ENCODE measurements around the gene TFF1. TPM values are rescaled to one million over a fixed set of nuclear protein-coding genes. Genes with fewer than 3 reads are reported as not detected.

Gene TFF1
- total RNA-seq, 3 donors from 2014 or later (not counting 1 experiment from before 2014, with no cell fraction given) = not detected

DNA sequence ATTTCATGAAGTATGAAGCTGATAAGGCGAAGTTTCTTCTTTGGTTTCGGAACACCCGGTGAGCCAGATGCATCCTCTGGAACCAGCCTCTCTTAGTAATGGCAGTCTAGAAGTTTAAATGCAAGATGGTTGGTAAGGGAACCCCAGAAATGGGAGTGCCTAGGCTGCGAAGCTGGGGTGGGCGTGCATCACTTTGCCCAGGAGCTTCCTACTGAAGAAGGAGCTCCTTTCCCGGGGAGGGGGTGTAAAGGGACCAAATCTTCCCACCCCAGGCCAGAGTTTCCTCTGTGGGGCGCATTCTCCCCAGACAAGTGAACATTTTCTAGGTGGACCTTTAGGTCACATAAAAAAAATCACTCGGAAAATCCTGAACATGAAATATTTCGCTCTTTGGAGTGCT lies 19.9 kb downstream of the TFF1 start:
- DNase-seq (no peak), ATAC-seq (no peak)
- H3K9me3 Mint-ChIP-seq = no peaks in the 10 kb centered on the region
- WGBS (ENCODE audit: insufficient coverage) = 90% methylated on average over 9 of the region's 9 CpGs
- Histone ChIP-seq H3K4me1 (ENCODE audit: control insufficient read depth, insufficient read depth, low read length) (no peaks in the 10 kb centered on the region), H3K27ac (ENCODE audit: low read length) (no peak overlapping the region), H3K4me3 (ENCODE audit: low read length) (no peak overlapping the region), H3K9me3 (ENCODE audit: control insufficient read depth, insufficient read depth, low read length) (no peaks in the 10 kb centered on the region), H3K27me3 (ENCODE audit: control insufficient read depth, insufficient read depth, low read length) (no peaks in the 10 kb centered on the region), H3K36me3 (ENCODE audit: control insufficient read depth, insufficient read depth, low read length) (no peaks in the 10 kb centered on the region)
- no peaks in the 10 kb centered on the region for H3K36me3 Mint-ChIP-seq
- H3K27me3 Mint-ChIP-seq (ENCODE audit: low read depth in 2 of 2) = peaks cover 0 to 6% of the 10 kb centered on the region in 2 donors
- intact Hi-C loops (cut with micrococcal nuclease) = no loop called here
- no peaks in the 10 kb centered on the region for H3K4me1 Mint-ChIP-seq
- H3K27ac Mint-ChIP-seq = no peak overlapping the region
- TF ChIP-seq, protein P1, sequence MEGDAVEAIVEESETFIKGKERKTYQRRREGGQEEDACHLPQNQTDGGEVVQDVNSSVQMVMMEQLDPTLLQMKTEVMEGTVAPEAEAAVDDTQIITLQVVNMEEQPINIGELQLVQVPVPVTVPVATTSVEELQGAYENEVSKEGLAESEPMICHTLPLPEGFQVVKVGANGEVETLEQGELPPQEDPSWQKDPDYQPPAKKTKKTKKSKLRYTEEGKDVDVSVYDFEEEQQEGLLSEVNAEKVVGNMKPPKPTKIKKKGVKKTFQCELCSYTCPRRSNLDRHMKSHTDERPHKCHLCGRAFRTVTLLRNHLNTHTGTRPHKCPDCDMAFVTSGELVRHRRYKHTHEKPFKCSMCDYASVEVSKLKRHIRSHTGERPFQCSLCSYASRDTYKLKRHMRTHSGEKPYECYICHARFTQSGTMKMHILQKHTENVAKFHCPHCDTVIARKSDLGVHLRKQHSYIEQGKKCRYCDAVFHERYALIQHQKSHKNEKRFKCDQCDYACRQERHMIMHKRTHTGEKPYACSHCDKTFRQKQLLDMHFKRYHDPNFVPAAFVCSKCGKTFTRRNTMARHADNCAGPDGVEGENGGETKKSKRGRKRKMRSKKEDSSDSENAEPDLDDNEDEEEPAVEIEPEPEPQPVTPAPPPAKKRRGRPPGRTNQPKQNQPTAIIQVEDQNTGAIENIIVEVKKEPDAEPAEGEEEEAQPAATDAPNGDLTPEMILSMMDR (IDR thresholded peaks at IDR 0.05) = no peak
- H3K4me3 Mint-ChIP-seq = no peak overlapping the region

DNA sequence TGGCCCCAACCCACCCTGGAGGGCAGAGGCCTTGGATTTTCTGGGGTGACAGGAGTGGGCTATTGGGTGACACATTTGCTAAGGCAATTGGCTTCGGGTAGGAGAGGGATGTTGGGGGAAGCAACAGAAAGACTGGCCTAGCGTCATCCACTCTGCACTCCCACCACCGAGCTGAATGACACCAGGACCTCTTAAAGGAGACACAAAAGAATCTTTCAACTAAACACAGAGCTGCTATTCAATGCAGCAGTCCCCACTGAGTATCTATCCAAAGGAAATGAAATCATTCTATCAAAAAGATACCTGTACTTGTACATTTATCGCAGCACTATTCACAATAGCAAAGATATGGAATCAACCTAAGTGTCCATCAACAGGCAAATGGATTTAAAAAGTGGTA lies 21.7 kb downstream of the TFF1 start:
- Histone ChIP-seq H3K4me3 (ENCODE audit: low read length) (no peak overlapping the region), H3K27ac (ENCODE audit: low read length) (no peak overlapping the region), H3K4me1 (ENCODE audit: control insufficient read depth, insufficient read depth, low read length) (no peaks in the 10 kb centered on the region), H3K27me3 (ENCODE audit: control insufficient read depth, insufficient read depth, low read length) (no peaks in the 10 kb centered on the region), H3K36me3 (ENCODE audit: control insufficient read depth, insufficient read depth, low read length) (no peaks in the 10 kb centered on the region), H3K9me3 (ENCODE audit: control insufficient read depth, insufficient read depth, low read length) (no peaks in the 10 kb centered on the region)
- H3K36me3 Mint-ChIP-seq = no peaks in the 10 kb centered on the region
- H3K4me1 Mint-ChIP-seq = no peaks in the 10 kb centered on the region
- 74% methylated on average over 4 of the region's 4 CpGs for WGBS (ENCODE audit: insufficient coverage)
- intact Hi-C loops (cut with micrococcal nuclease) = no loop called here
- ATAC-seq (no peak), DNase-seq (no peak)
- H3K4me3 Mint-ChIP-seq = no peak overlapping the region
- peaks cover 0 to 12% of the 10 kb centered on the region in 2 donors for H3K27me3 Mint-ChIP-seq (ENCODE audit: low read depth in 2 of 2)
- TF ChIP-seq, protein P1 (IDR thresholded peaks at IDR 0.05) = no peak
- no peaks in the 10 kb centered on the region for H3K9me3 Mint-ChIP-seq
- H3K27ac Mint-ChIP-seq = no peak overlapping the region

DNA sequence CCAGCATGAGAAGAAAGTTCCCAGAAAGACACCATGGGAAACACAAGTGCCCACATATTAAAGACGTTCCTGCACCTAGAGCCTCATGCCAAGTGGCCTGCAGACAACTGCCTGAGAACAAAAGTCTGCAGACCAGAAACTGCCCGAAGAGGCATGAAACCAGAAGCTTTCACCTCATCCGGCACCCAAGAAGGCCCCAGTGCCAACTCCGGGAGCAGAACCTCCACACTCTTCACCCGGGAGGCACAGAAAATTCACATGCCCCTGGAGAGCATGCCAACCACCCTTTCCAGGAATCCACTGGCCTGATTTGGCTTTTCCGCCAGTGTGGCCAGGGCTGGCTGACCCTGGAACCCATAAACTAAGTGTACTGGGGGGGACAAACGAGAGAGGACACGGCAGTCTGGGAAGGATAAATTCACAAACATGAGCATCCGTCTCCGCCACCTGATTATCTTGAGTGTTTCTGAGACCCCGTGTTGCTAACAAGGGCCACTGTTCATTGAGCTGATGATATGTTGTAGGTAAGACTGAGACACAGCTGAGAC lies 22.3 kb downstream of the TFF1 start:
- H3K4me1 ChIP-seq (ENCODE audit: control insufficient read depth, insufficient read depth, low read length) = no peaks in the 10 kb centered on the region
- no peak for ATAC-seq
- peaks cover 0 to 12% of the 10 kb centered on the region in 2 donors for H3K27me3 Mint-ChIP-seq (ENCODE audit: low read depth in 2 of 2)
- no peak overlapping the region for H3K27ac ChIP-seq (ENCODE audit: low read length)
- TF ChIP-seq, protein P1 (IDR thresholded peaks at IDR 0.05) = no peak
- H3K9me3 Mint-ChIP-seq = no peaks in the 10 kb centered on the region
- intact Hi-C loops (cut with micrococcal nuclease) = no loop called here
- no peaks in the 10 kb centered on the region for H3K4me1 Mint-ChIP-seq
- H3K4me3 Mint-ChIP-seq = no peak overlapping the region
- WGBS (ENCODE audit: insufficient coverage) = 88% methylated on average over 11 of the region's 11 CpGs
- H3K27ac Mint-ChIP-seq = no peak overlapping the region
- H3K4me3 ChIP-seq (ENCODE audit: low read length) = no peak overlapping the region
- no peak for DNase-seq
- H3K27me3 ChIP-seq (ENCODE audit: control insufficient read depth, insufficient read depth, low read length) = no peaks in the 10 kb centered on the region
- H3K36me3 ChIP-seq (ENCODE audit: control insufficient read depth, insufficient read depth, low read length) = no peaks in the 10 kb centered on the region
- H3K36me3 Mint-ChIP-seq = no peaks in the 10 kb centered on the region
- H3K9me3 ChIP-seq (ENCODE audit: control insufficient read depth, insufficient read depth, low read length) = no peaks in the 10 kb centered on the region

DNA sequence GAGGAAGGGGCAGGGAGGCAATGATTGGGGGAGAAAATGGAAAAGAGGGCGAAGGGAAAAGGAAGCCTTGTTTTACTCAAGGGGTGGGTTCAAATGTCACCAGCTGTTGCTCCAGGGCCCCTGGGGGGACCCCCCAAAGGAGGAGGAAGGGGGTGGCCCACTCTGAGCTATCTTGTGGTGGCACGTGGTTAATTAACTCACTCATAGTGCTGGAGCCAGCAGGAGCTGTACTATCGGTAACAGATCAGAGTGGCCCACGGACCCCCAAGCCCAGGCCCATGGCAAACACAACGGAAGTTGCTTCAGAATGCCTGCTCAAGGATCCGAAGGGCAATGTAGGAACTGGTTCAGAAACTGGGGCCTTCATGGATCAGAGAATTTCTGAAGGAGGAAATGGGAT lies 22.8 kb downstream of the TFF1 start:
- Histone ChIP-seq H3K27me3 (ENCODE audit: control insufficient read depth, insufficient read depth, low read length) (no peaks in the 10 kb centered on the region), H3K27ac (ENCODE audit: low read length) (no peak overlapping the region), H3K36me3 (ENCODE audit: control insufficient read depth, insufficient read depth, low read length) (no peaks in the 10 kb centered on the region), H3K4me1 (ENCODE audit: control insufficient read depth, insufficient read depth, low read length) (no peaks in the 10 kb centered on the region), H3K4me3 (ENCODE audit: low read length) (no peak overlapping the region), H3K9me3 (ENCODE audit: control insufficient read depth, insufficient read depth, low read length) (no peaks in the 10 kb centered on the region)
- DNase-seq (no peak), ATAC-seq (no peak)
- Mint-ChIP-seq H3K4me3 (no peak overlapping the region), H3K9me3 (no peaks in the 10 kb centered on the region), H3K27me3 (ENCODE audit: low read depth in 2 of 2) (peaks cover 0 to 14% of the 10 kb centered on the region in 2 donors), H3K36me3 (no peaks in the 10 kb centered on the region), H3K27ac (no peak overlapping the region), H3K4me1 (no peaks in the 10 kb centered on the region)
- TF ChIP-seq, protein P1 (IDR thresholded peaks at IDR 0.05) = no peak
- intact Hi-C loops (cut with micrococcal nuclease) = no loop called here
- WGBS (ENCODE audit: insufficient coverage) = 86% methylated on average over 6 of the region's 6 CpGs
